Measurements from ENCODE around the gene VPS35.

DNA sequence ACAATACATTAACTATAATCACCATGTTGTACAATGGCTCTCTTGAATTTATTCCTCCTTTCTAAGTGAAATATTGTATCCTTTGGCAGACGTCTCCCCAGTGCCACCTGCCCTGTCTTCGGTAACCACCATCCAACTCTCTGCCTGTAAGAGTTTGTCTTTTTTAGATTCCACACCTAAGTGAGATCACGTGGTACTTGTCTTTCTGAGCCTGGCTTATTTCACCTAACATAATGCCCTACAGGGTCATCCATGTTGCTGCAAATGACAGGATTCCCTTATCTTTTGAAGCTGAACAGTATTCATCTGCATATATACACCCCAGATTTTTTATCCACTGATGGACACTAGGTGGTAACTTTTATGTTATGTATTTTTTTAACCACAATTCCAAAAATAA, 24.7 kb upstream of the VPS35 start:
- TF ChIP-seq, protein P1, sequence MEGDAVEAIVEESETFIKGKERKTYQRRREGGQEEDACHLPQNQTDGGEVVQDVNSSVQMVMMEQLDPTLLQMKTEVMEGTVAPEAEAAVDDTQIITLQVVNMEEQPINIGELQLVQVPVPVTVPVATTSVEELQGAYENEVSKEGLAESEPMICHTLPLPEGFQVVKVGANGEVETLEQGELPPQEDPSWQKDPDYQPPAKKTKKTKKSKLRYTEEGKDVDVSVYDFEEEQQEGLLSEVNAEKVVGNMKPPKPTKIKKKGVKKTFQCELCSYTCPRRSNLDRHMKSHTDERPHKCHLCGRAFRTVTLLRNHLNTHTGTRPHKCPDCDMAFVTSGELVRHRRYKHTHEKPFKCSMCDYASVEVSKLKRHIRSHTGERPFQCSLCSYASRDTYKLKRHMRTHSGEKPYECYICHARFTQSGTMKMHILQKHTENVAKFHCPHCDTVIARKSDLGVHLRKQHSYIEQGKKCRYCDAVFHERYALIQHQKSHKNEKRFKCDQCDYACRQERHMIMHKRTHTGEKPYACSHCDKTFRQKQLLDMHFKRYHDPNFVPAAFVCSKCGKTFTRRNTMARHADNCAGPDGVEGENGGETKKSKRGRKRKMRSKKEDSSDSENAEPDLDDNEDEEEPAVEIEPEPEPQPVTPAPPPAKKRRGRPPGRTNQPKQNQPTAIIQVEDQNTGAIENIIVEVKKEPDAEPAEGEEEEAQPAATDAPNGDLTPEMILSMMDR (IDR thresholded peaks at IDR 0.05), result no peak
- TF ChIP-seq POLR2A (IDR thresholded peaks at IDR 0.05), result no peak
